GM19467 (cell line): ENCODE data around the gene KCNH4.
"Not testable (repeated sequence)": the region's sequence is repeated elsewhere in the genome, so short reads cannot be mapped to it uniquely, and the experiment has no call there.

Experiments used
- ATAC-seq: cut with Tn5 transposase; IDR thresholded peaks from one replicate; pipeline ENCODE4 v1.9.1; 2021; ENCODE audit warnings: mild to moderate bottlenecking, moderate library complexity; ENCODE audit not compliant: unreplicated experiment

KCNH4 gene

DNA sequence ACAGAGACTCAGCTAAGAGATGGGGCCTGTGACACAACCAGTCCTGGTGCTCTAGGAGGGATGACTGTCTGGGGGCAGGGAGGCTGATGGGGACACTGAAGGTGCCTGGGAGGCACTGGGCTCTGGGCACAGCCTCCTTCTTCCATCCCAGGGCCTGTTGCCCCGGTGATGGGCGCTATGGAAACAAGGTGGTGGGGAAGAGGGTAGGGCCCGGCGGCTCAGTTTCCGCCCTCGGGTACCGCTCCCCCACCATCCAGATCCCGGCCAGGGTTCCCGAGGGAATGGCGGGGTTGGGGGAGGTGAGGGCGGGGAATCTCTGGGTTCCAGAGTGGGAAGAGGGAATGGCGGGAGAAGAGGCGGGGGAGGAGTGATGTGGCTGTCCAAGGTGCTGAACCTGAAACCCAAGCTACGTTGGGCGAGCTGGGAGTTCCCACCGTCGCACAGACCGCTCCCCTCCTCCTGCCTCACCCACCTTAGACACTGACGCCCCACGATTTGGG, 981 bp downstream of the KCNH4 start:
- ATAC-seq, result no peak

DNA sequence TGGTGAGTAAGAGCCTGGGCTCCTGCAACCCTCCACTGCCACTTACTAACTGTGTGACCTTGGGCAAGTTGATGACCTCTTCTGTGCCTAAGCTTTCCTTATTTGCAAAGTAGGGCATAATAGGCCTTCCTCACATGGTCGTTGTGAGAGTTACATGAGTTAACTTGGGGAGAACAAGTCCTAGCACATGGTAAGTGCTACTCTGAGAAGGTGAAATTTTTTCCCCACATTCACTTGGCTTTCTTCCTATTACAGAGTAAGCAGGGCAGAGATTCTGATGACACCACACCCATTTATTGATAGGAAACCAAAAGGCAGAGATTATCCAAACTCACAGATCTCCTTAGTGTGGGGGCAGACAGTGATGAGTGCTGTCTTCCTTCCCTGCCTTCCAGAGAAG, 1.6 kb downstream of the KCNH4 start:
- no peak for ATAC-seq

DNA sequence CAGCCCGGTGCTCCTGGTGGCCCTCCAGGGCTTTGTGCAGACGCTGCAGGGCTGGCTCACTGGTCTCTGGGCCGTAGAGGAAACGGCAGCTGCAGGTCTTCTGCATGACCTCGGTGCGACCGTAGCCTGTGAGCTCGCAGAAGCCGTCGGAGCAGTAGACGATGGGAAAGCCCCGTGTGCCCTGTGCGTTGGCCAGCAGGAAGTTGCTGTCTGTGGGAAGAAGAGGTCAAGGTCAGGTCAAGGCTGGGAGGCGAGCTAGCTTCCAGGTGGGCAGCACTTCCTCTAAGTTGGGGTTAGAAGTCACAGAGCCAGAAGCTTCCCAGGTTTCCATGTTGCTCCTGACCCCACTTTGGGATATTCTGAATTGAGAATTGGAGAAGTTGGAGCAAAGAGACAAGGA, 2.1 kb downstream of the KCNH4 start:
- ATAC-seq, result no peak

DNA sequence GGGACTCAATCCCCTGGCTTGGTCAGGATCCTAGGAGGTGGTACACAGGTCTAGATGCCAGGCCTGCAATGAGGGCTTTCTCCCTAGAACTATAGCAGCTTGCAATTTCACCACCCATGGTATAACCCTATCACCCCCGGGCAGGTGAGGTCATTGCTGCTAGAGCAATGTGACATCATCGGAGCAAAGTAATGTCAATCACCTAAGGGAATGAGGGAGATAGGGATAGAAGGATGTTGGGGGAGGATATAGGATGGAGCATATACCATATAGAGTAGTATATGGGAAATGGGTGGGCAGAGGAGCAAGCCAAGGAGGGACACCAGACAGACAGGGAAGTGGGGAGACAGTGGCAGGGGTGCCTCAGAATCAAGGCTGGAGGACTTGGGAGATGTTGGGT, 3.3 kb downstream of the KCNH4 start:
- no peak for ATAC-seq

DNA sequence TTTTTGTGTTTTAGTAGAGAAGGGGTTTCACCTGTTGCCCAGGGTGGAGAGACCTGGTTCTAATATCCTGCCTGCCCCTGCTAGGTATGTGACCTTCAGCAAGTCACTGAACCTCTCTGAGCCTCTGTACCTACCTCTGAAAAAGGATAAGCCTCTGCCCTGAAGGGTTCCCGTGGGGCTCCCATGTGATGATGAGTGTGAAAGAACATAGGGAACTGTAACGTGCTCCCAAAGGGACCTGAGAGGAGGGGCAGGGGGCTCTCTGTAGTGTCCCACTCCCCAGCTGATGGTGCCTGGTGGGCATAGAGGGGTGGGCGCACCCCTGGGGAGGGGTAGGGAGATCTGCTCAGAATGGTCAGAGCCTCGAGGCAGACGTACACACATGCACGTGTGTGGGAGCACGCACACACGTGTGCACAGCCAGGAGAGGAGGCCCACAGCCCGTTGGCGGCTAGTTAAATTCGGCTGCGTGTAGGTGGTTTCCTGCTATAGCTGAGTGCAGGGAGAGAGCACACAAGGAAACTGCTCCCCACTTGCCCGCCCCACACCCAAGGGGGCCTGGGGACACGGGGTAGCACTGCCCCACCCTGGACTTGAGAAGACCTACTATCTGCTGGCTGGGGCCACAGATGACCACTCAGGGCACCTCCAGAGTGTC, 6.7 kb downstream of the KCNH4 start:
- no peak for ATAC-seq

DNA sequence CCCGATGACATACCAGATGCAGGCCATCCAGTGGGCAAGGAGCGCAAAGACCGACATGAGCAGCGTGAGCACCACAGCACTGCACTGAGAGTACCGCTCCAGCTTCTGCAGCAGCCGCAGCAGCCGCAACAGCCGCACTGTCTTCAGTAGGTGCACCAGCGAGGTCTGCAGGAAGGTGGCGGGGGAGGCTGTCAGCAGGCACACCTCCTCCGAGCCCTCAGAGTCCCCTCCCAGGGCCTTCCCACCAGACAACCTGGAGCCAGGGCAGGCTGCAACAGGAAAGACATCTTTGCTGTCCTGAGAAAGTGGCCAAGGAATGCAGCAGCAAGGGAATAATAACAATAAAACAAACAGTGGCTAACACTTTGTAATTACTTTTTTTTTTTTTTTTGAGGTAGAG, 9.1 kb downstream of the KCNH4 start:
- no peak for ATAC-seq

DNA sequence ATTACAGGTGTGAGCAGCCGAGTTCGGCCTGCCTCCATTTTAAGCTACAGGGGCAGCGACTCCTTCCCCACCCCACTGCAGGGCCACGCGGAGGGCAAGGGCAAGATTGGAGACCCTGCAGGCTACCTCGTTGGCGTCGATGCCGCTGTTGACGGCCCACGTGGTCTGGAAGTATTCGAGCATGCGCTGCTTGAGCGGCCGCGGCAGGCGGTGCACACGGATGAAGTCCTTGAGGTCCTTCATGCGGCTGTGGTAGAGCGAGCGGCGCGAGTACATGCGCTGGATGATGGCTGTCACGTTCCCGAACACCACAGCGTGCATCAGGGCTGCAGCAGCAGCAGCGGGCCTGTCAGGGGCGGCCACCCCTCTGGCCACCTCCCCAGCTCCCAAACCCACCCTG, 11.6 kb downstream of the KCNH4 start:
- no peak for ATAC-seq

DNA sequence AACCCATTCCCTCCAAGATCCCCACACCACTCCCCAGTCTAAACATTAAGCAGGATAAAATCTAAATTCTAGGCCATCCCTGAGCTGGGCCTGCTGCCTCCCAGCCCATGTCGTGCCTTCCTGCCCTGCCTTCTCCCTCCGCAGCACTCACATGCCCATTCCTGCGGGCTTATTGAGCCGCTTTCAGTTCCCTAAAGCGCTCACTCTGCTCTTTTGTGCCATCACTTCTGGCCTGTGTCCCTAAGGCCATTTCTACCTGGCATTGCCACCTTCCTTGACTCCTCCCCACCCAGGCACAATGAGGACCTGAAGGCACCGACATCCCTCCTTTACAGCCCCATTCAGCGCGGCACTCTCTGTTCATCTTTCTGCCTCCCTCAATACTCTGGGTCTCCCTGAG, 13.1 kb downstream of the KCNH4 start:
- ATAC-seq, result no peak

DNA sequence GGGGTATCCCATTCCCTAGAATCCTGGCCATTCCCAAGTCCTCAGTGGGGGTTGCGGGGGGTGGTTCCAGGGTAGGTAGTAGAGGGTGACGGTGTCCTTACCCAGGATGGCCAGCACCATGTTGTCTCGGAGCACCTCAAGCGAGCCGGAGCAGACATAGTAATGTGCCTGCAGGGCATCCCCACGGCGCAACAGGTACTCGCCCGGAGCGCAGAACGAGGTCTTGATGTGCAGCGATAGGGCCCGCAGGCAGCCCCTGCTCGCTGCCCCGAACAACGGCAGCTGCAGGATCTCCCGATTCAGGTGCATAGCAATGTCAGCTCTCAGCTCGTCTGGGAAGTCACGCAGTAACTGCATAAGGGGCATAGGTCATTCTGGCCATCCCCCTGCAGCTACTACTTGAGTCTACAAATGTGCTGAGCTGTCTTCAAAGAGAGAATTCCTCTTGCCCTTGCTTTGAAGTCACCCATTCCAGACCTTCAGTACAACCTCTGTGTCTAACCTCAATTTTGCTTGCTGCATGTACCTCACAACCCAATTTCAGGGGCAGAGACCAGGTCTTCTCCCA, 14.7 kb downstream of the KCNH4 start:
- no peak for ATAC-seq

DNA sequence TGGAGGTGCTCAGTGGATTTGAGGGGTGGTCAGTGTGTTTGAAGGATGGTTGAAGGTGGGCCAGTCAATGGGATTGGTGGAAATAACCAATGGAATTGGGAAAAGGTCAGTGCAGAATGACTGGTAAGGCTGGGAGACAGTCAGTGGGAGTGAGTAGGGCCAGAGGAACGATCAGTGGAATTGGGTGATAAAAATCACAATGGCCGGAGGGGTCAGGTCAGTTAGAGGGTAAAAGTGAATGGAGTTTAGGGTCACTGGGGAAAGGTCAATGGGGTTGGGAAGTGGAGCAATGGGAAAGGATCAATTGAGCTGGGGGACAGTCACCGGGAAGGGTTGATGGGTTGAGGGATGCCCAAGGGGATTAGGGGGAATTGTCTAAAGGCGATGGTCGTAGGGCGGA, 15.2 kb downstream of the KCNH4 start:
- no peak for ATAC-seq

DNA sequence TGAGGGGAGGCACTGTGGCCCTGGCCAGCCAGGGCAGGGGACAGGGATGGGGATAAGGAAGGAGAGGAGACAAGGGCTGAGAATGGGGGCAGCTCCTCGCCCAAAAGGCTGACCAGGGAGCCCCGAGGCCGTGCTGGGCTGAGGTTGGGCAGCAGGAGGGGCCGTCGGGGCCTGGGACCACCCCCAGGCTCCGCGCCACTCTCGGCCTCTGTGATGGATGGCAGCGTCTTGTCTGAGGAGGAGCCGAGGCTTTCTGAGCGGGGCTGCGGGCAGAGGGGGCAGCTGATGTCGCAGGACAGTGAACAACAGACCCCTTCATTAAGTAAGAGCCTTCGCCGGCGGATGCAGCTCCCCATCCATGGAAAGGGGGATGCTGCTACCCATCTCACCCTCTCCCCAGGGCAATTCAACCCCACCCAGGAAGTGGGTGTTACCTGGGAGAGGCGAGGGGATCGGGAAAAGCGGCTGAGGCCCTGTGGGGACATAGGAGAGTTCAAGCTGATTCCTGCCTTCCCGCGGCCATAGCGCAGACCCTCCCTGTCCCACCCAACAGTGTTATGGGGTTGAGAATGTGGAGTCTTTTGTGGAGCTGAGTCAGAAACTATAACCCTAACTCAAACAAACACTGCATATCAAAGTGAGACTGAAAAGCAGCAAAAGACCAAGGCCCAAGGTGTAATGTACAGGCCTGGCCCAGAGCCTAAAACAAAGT, 17.1 kb downstream of the KCNH4 start:
- ATAC-seq, result no peak

DNA sequence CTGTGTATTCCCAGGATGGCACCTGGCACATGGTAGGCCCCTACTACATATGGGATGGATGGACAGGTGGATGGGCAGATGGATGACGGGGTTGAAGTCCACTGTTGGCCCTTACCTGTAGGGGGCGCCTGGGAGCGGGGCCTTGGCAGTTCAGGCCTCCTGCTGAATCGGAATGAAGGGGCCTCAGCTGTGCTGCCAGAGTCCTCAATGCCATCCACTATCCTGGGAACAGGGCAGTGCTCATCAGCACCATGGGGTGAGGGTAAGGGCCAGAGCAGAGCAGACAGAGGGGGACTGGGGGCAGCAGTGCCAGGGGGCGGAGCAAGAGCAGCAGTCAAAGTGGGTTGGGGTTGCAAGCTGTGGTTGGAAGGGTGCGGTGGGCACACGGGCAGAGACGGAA, 17.8 kb downstream of the KCNH4 start:
- ATAC-seq, result no peak

DNA sequence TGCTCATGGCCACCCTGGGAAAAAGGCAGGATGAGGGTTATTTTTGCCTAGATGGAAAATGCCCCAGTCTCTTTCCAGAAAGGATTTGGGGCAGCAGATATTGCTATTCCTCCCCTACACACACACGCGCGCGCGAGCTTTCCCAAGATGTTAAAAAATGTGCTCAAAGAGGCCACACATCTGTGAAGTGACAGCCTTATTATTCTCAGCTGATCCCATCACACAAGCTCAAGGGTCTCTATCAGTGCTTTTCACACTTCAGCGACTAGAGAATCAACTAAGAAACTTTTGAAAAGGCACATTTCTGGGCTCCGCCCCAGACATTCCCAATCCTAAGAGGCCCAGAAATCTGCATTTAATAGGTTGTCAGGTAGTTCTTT, 20.4 kb downstream of the KCNH4 start:
- ATAC-seq, result no peak

DNA sequence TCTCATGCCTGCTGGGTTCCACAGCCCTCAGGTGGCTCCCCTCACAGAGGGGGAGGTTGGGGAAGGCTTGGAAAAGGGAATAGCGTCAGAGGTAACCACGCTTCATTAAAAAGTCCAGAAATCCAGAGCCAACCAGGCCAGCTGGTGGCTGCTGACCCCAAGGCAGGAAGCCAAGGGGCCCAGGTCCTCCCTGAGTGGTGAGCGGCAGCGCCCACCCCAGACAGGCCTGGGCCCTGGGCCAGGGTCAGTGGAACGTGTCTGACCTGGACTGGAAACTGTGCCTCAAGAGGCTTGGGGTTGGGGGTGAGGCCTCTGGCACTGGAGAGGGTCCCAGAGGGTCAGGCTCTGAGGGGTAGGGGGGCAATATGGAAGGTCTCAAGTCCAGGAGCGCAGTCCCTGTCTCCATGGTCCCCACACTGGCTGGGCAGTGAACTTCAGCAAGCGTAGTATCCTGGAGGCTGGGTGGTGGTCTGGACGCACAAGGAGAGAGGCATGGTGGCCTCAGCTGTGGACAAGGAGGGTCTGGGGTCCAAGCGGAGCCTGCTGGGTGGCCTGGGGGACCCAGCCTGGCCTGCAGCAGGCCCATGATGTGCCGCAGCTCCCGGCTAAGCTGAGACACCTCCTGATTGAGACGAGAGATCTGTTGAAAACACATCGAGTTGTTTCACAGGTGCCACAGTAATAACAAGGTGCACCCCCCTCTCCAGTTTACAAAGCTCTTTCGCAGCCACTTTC, 21.0 kb downstream of the KCNH4 start:
- ATAC-seq, result no peak

DNA sequence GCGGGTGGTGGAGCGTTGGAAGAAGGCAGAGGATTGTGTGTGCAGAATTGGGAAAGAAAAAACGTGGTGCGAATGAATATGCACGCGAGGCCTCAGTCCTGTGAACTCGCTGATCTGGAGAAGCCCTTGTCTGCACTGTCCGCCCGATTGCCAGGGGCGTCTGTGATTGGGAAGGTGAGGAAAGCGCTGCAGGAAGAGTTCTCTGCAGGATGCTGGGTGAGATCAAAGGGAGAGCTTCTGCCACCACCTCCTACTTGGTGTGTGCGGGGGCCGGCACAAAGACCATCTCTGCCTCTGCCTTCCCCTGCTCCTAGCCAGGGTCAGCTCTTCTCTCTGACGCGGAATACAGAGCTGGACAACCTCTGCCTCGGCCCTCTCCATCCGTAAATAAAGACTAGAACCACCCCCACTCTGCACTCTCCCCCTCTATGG, 25.3 kb downstream of the KCNH4 start:
- no peak for ATAC-seq

DNA sequence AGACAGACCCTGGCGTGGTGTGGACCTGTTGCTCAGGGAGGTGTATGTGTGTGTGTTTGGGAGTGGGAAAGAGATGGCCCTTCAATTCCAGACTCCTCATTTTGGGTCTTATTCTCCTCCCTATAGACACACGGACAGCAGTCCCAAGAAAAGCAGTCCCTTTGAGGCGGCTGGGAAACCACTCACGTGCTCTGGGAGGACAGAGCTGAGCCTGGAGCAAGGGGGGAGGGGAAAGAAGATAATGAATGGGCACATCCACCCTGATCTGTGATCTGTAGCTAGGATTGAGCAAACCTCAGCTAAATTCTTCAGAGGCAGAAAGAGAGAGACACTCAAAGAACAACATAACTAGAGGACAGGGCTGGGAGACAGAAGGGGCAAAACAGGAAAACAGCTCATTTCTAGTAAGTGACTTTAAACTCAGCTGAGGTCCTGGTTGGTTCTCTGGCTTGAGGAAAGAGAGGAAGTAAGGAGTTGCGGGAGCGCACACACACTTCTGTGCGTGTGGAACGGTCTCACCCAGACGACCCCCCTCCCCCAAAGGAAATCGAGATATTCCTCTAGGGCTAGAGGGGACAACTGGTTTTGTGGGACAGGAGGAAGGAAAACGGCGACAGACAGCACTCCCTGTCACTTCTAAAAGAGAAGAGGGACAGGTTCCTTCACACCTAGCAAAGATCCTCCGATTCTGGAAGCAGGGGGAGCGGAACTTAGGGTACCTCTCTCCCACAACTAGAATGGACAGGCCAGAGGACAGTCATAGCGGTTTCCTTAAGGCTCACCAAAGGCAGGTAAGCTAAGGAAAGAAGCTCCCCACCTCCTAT, 26.8 kb downstream of the KCNH4 start:
- ATAC-seq, result no peak

DNA sequence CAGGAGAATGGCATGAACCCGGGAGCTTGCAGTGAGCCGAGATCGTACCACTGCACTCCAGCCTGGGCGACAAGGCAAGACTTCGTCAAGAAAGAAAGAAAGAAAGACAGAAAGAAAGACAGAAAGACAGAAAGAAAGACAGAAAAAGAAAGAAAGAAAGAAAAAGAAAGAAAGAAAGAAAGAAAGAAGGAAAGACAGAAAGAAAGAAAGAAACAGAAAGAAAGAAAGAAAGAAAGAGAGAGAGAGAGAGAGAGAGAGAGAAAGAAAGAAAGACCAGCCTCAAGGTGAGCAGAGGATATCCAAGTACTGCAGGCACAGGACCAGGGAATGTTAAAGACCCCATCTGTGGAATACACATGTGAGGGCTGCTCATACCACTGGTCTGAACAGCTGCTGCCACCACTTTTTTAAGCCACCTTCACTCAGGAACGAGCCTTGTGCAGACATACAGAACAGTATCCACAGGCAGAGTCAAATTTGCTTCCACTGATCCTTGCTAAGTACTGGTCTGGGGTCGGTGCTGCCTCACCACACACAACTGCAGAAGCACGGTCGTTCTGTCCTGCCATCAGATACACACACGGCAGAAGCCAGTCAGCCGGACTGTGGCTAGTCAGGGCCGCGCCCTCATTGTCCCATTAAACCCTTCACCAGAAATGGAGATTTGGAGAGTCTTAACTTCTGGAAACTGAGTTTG, 33.9 kb downstream of the KCNH4 start:
- ATAC-seq, result no peak

DNA sequence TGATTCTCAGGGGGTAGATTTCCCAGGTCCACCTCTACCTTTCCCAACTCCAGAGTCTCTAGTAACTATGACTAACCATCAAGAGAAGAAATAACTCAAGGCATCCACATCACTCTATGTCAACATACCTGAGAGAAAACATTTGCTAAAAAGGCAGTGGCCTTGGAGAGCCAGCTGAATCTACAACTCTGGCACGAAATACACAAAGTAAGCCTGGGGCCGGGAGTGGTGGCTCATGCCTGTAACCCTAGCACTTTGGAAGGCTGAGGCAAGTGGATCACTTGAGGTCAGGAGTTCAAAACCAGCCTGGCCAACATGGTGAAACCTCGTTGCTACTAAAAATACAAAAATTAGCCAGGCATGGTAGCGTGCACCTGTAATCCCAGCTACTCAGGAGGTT, 37.8 kb downstream of the KCNH4 start:
- not testable (repeated sequence) for ATAC-seq

DNA sequence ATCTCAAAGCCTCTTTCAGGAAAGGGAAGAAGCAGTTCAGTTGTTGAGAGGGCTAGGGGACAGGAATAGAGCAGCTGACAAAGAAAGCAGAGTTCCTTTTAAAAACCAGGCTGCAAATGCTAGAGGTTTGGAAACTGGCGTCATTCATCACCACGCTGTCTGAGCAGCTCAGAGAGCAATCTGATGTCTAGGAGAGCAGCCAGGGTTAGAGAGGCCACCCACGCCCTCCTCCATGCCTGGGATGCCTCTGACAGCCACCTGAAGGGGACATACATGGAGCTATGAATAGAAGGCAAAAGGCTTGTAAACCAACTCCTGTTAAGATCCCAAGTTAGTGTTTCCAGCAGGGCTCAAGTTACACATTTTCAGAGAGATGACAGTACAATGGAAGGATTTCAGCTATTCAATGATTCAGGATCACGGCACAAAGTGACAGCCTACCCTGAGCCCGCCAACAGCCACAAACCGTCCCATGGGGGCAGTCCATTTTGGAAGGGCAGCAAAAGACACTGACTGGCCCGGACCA, 38.5 kb downstream of the KCNH4 start:
- no peak for ATAC-seq

DNA sequence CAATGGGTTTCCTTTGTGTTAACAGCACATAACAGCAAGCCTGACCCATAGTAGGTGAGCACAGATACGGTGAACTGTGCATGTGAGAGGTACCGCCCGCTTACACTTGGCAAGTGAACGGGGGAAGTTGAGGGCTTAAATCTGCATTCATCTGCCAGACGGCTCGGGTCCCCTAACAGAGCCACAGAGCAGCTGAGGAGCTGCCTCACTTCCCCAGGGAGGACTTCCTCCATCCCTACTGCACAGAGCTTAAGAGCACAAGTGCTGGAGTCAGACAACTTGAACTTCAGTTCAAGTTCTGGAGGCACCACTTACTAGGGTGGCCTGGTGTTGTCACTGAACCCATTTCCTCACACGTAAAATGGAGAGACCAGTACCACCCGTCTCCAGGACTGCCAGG, 39.6 kb downstream of the KCNH4 start:
- ATAC-seq, result no peak
